Posterior vena cava (tissue), 2 donors: Measurements from ENCODE around the gene LYZL1. TPM values are rescaled to one million over a fixed set of nuclear protein-coding genes. Genes with fewer than 3 reads are reported as not detected.
"Not testable (repeated sequence)": the region's sequence is repeated elsewhere in the genome, so short reads cannot be mapped to it uniquely, and the experiment has no call there.

ENCODE experiments used
- DNase-seq: peaks from one replicate; pipeline ENCODE4 v3.0.0-alpha.2; 2020; ENCODE audit warnings: low spot score
- intact Hi-C, 2 donors: fragments of 100-400 bp; cut with DNase I; formaldehyde crosslinking; loops; one replicate each; pipeline versions ENCODE4 v1.14.1 to v1.14.2; 2022 to 2023
- total RNA-seq, 2 donors: library from RNA; stranded (reverse); fragmentation: NEBNext Ultra II Directional; extraction: Animal tissue kit (Norgen Biotek cat#: 25700); gene quantifications; one replicate each; pipeline ENCODE4 v1.2.1, GENCODE V29; 2021
- donor health status: DM: yes; HTN: yes; CAD: no.
- donor health status: DM: yes; HTN: yes; CAD: no.

The LYZL1 gene
- total RNA-seq, 2 donors from 2014 or later = not detected

DNA sequence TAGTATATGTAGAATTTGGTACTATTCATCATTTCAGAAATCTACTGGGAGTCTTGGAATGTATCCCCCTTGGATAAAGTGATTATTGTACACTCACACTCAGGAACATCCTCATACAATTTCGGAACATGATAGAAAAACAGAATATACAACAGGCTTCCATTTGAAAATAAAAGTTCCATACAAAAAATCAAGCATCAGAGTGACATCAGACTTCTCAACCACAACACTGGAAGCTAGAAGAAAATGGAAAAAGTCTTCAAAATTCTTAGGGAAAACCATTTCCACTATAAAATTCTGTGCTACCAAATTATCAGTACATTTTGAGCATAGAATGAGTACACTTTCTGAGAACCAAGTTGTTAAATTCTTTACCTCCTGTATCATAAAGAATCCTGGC is 8.8 kb downstream of the LYZL1 start:
- intact Hi-C loops = no loop called here
- DNase-seq = no peak

GRCh38 chr10:29301359-29301910 is 12.6 kb downstream of the LYZL1 start:
- intact Hi-C loops = loop anchor here in 1 of 2 donors (5.0 kb wide), 2 partner anchors 639 to 674 kb away; no protein-coding TSS in a partner anchor

GRCh38 chr10:29302499-29302898 is 13.6 kb downstream of the LYZL1 start:
- intact Hi-C loops = loop anchor here in 1 of 2 donors (5.0 kb wide), 2 partner anchors 640 to 675 kb away; no protein-coding TSS in a partner anchor
- DNase-seq = no peak

More at GRCh38 chr10:29301359-29301910, 12.6 kb downstream of the LYZL1 start:
- no peak for DNase-seq

GRCh38 chr10:29304264-29304994 is 15.6 kb downstream of the LYZL1 start:
- DNase-seq = no peak

DNA sequence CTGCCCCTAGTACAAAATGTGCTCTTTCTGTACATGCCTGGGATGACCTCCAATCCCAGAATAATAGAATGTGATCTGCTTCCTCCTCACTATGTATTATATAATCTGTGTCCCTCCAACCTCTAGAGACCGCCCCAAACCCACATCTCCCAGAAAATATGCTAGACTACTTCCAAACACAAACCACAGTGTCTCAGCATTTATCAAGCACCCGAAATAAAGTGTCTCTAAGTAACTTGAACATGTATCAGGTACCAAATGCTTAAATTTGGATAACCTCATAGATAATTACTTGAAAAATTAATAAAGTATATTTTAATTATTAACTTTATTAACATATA is 16.1 kb downstream of the LYZL1 start:
- intact Hi-C loops = loop anchor here in 1 of 2 donors (5.0 kb wide), 2 partner anchors 643 to 678 kb away; no protein-coding TSS in a partner anchor
- DNase-seq = no peak

More at GRCh38 chr10:29304264-29304994, 15.6 kb downstream of the LYZL1 start:
- intact Hi-C loops = loop anchor here in 1 of 2 donors (5.0 kb wide), 2 partner anchors 642 to 677 kb away; no protein-coding TSS in a partner anchor

- intact Hi-C loops = no loop called here
- no peak for DNase-seq
Observed at GRCh38 chr10:29306688-29307087, 17.8 kb downstream of the LYZL1 start.

DNA sequence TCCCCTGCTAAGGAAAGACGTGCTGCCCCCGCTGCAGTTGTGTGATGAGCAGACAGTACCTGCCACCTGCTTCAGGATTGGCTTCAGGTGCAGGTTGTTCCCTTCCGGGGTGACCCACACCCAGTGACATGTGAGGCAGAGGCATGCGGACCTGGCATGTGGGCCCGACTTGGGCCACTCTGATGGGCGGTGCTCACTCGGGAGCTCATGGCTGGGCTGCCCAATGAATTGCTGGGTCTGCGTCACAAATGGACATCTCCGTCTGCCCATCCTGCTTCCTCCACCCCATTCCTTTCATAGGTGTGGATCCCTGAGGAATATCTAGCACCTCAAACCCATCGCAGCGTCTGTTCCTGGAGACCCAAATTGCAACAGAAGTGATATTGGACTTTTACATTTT is 19.3 kb downstream of the LYZL1 start:
- DNase-seq, intact Hi-C loops: not testable (repeated sequence)

DNA sequence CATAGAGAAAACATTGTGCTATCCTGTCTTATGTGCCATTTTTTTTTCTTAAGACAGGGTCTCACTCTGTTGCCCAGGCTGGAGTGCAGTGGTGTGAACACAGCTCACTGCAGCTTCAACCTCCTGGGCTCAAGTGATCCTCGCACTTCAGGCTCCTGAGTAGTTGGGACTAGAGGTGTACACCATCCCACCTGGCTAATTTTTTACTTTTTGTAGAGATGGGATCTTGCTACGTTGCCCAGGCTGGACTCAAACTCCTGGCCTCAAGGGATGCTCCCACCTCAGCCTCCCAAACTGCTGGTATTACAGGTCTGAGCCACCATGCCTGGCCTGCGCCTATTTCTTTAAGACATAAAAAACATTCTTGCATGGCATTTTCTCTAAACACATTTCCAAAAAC is 20.6 kb downstream of the LYZL1 start:
- intact Hi-C loops = no loop called here
- no peak for DNase-seq

- intact Hi-C loops = not testable (repeated sequence)
Observed at GRCh38 chr10:29310463-29310862, 21.6 kb downstream of the LYZL1 start.

GRCh38 chr10:29313071-29313470 is 24.2 kb downstream of the LYZL1 start:
- no peak for DNase-seq
- intact Hi-C loops = no loop called here

More at GRCh38 chr10:29310463-29310862, 21.6 kb downstream of the LYZL1 start:
- DNase-seq = not testable (repeated sequence)

GRCh38 chr10:29314726-29315125 is 25.9 kb downstream of the LYZL1 start:
- intact Hi-C loops = no loop called here

DNA sequence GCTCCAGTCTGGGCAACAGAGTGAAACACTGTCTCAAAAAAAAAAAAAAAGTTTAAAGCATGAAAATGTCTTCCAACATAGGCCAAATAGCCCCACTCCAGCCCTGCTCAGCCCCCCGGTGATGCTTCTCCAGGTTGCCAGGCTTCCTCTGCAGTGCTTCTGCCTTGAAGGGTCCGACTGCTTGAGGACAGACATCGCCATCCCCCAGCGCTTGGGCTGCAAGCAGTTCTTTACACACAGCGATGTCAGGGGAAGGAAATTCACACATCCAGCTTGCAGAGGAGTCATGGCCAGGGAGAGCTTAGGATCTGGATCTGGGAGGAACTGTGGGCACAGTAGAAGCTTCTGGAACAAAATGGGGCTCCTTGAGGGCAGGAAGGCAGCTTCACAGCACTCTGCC is 26.9 kb downstream of the LYZL1 start:
- intact Hi-C loops = no loop called here
- DNase-seq = no peak

More at GRCh38 chr10:29314726-29315125, 25.9 kb downstream of the LYZL1 start:
- no peak for DNase-seq

GRCh38 chr10:29316308-29317026 is 27.6 kb downstream of the LYZL1 start:
- intact Hi-C loops = no loop called here
- no peak for DNase-seq

DNA sequence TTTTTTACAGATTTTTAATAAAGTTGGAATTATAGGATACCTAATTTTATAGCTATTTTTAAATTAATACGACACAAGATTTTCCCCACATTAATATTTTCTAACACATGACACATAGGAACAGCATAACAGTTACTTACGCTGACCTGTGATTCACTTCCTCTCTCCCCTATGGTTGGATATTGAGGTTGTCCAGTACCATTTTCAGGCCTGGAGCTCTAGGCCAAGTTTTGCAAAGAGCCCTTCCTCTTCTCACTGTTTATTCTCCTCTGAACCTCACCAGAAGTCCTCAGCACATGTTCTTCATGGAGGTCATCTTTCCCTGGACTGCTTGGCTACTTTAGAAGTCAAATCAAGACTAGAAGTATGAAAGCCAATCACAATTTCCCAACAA is 28.2 kb downstream of the LYZL1 start:
- DNase-seq = no peak

DNA sequence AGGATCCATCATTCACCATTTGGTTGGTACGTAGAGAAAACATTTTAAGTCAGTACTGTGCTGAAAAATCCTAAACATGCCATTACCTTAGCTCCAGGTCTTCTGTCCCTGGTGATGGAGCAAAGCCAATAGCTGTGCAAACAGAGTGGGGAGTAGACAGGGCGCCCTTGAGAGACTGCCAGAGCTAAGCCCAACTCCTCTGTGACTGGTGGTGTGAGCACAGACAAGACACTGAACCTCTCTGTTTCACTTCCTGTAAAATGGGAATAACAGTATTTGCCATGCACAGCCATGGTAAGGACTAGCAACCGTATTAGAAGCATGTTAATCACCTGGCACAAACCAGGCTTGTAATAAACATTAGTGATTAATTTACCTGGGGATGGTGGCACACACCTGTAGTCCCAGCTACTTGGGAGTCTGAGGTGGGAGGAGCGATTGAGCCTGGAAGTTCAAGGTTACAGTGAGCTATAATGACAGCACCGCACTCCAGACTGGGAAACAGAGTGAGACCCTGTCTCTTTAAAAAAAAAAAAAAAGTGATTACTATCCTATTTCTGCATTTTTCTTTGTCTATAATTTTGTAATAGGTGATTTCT is 28.7 kb downstream of the LYZL1 start:
- no peak for DNase-seq
- intact Hi-C loops = no loop called here

More for the DNA sequence above, 28.2 kb downstream of the LYZL1 start:
- intact Hi-C loops = no loop called here

DNA sequence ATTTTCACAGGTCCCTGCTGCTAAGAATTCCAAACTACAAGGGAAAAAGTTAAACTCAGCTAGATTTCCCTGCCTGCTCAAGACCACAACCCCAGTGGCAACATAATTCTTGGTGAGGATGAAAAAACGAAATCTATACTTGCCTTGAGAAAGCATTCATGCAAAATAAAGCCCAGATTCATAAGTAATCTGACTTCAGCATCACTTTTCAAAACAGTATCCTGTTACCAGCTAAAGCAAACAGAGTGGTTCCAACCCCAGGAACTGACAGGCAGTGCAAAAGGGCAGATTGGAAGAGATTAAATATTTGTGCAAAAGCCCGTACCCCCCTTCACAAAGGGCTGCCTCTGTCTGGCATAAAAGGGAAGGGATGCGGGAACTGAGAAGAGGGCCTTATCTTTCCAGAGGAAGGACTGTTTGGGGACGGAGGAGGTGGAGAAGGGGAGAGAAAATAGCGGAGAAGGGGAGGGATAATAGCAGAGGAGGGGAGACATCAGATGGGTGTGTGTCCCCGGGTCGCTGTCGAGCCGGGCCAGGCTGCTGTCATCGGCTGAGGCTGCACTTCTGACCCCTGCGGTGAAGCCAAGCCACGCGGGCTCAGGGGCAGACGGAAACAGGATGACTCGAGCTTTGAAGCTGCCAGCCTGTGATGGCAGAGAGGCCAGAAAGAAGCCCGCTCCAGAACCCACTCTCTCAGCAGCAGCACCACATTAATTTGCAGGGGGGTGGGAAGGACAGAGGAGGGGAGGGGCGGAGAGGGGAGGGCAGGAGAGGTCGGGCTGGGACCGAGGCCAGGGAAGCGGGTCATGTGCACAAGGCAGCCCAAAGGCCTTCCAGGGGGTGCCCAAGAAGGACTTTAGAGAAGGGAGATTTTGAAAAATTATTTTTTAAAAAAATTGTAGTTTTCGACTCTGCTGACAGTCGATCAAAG is 29.5 kb downstream of the LYZL1 start:
- DNase-seq = peak; percentile 87

DNA sequence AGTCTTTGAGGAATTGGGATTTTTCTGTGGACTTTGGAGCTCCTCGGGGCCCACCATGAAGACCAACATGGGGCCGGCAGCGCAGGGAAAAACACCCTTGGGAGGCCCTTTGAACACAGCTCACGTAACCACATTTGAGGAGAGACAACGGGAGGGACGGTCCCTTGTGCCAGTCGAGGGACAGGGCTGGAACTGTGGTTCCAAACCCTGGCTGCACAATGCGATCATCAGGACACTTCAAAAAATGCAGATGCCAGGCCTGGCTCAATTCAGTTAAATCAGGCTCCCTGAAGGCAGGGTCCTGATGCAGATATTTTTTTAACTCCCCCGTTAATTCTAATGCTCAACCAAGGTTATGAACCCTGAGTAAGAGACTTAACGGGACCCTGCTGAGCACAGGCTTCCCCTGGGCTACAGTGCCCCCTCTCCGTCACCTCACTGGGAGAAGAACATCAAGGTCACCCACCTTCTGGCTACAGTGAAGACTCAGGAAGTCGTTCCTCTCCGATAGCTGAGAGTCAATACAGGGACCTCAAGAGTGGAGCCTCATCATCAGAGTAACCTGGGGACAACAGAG is 30.4 kb downstream of the LYZL1 start:
- intact Hi-C loops = no loop called here
- no peak for DNase-seq

More for the DNA sequence above, 29.5 kb downstream of the LYZL1 start:
- intact Hi-C loops = not testable (repeated sequence)

- intact Hi-C loops, DNase-seq: not testable (repeated sequence)
Observed at GRCh38 chr10:29320680-29321121, 31.8 kb downstream of the LYZL1 start.
